ENCODE measurements around the gene FCHSD1. TPM values are rescaled to one million over a fixed set of nuclear protein-coding genes. Genes with fewer than 3 reads are reported as not detected.

FCHSD1 gene
- total RNA-seq, 1 experiment from 2014 or later, result 23.1 TPM

DNA sequence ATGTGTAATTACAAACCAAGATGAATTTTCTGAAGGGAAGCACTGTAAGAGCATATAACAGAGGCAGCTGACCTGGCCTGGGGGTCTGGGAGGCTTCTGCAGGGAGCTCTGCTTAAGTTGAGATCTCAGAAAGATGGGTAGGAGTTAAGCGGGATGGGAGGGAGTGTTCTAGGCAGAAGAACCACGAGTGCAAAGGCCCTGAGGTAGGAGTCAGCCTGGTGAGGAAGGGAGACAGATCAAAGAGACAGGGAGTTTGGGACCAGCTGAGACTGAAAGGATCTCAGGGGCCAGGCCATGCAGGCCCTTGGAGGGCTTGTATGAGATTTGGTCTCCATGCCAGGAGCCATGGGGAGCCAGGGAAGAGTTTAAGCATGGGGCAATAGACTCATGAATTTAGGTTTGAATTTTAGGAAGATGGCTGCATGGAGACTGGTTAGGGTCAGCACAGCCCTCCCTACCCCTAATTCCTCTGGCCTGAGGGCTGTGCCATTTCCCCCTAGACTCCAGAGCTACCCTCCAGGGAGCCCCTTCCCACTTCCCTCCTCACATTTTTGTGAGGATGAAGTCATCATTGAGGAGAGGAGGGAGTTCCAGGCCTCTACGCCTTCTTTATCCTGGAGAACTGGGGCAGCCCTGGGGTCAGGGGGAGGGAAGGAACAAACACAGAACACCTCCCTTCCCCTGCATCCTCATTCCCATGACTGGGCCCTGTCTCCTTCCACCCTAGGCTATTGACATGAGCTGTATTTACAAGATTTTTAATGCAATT, 35.6 kb upstream of the FCHSD1 start:
- Histone ChIP-seq H3K23me2 (ENCODE audit: insufficient read length, low read depth, low read length, poor library complexity, severe bottlenecking) (peaks cover 7% of the 10 kb centered on the region), H3K27ac (ENCODE audit: insufficient read length, low read depth, low read length) (no peak overlapping the region), H3T11ph (ENCODE audit: low read length) (no peak overlapping the region), H3K79me2 (ENCODE audit: insufficient read depth, low read length) (no peaks in the 10 kb centered on the region), H2AK5ac (ENCODE audit: insufficient read length, low read length) (no peak overlapping the region), H3K4me2 (ENCODE audit: insufficient read depth, insufficient read length, low read length) (no peak overlapping the region), H3K27me3 (ENCODE audit: insufficient read depth, low read length) (no peaks in the 10 kb centered on the region), H3K18ac (ENCODE audit: insufficient read length, low read depth, low read length) (no peak overlapping the region), H3K9me3 (ENCODE audit: control insufficient read depth, low read depth, low read length) (no peaks in the 10 kb centered on the region), H3K9ac (ENCODE audit: extremely low read depth, insufficient read length, low read length) (no peak overlapping the region), H3K79me1 (ENCODE audit: insufficient read depth, low read depth, low read length, poor library complexity, severe bottlenecking) (no peaks in the 10 kb centered on the region), H4K5ac (ENCODE audit: insufficient read length, low read depth, low read length) (no peak overlapping the region), H2BK5ac (ENCODE audit: insufficient read length, low read length) (no peak overlapping the region), H3K56ac (ENCODE audit: insufficient read length, low read depth, low read length) (no peak overlapping the region), H4K91ac (ENCODE audit: insufficient read length, low read depth, low read length) (no peak overlapping the region), H3K4me1 (ENCODE audit: insufficient read depth, low read length) (peaks cover 3% of the 10 kb centered on the region), H2BK12ac (ENCODE audit: insufficient read length, low read depth, low read length) (no peak overlapping the region), H4K20me1 (ENCODE audit: control insufficient read depth, insufficient read depth, insufficient read length) (no peaks in the 10 kb centered on the region), H2BK120ac (ENCODE audit: low read depth, low read length, poor library complexity, severe bottlenecking) (no peak overlapping the region), H3K14ac (ENCODE audit: insufficient read depth, low read length) (no peak overlapping the region), H3K4ac (ENCODE audit: low read depth, low read length) (no peak overlapping the region), H4K8ac (replicated peaks; ENCODE audit: insufficient read length, low read depth, low read length) (no peak overlapping the region), H3K23ac (ENCODE audit: insufficient read length, low read depth, low read length) (no peak overlapping the region), H2BK20ac (ENCODE audit: low read depth, low read length, poor library complexity, severe bottlenecking) (no peak overlapping the region), H2BK15ac (ENCODE audit: low read depth, low read length) (no peak overlapping the region), H2AFZ (ENCODE audit: low read length) (no peak overlapping the region)
- DNase-seq, result peak; percentile 49
- no CpG with 5 or more reads among the region's 3 CpGs for WGBS (ENCODE audit: extremely low coverage, insufficient read length, low lambda C conversion rate)
- H3K9me3 Mint-ChIP-seq, result no peaks in the 10 kb centered on the region
- TF ChIP-seq, protein P1, sequence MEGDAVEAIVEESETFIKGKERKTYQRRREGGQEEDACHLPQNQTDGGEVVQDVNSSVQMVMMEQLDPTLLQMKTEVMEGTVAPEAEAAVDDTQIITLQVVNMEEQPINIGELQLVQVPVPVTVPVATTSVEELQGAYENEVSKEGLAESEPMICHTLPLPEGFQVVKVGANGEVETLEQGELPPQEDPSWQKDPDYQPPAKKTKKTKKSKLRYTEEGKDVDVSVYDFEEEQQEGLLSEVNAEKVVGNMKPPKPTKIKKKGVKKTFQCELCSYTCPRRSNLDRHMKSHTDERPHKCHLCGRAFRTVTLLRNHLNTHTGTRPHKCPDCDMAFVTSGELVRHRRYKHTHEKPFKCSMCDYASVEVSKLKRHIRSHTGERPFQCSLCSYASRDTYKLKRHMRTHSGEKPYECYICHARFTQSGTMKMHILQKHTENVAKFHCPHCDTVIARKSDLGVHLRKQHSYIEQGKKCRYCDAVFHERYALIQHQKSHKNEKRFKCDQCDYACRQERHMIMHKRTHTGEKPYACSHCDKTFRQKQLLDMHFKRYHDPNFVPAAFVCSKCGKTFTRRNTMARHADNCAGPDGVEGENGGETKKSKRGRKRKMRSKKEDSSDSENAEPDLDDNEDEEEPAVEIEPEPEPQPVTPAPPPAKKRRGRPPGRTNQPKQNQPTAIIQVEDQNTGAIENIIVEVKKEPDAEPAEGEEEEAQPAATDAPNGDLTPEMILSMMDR (conservative IDR thresholded peaks at IDR 0.05), result no peak
- H3K27ac Mint-ChIP-seq, result no peak overlapping the region
- no peaks in the 10 kb centered on the region for H3K36me3 Mint-ChIP-seq (ENCODE audit: insufficient read depth in 1 of 3, low read depth in 3 of 3)
- peaks cover 17% of the 10 kb centered on the region for H3K27me3 Mint-ChIP-seq (ENCODE audit: low read depth)
- peaks cover 28 to 31% of the 10 kb centered on the region in 2 experiments for H3K4me1 Mint-ChIP-seq
- no peak overlapping the region; a peak in 1 of 5 replicates for H3K4me3 Mint-ChIP-seq
